Panc1 (cell line): ENCODE measurements around the gene ZNF444. TPM values are rescaled to one million over a fixed set of nuclear protein-coding genes. Genes with fewer than 3 reads are reported as not detected.

Experiments
- ATAC-seq: fragments of 200-7000 bp; cut with Tn5 transposase; 2 replicates; pipeline ENCODE4 v1.9.1; 2020; ENCODE audit warnings: mild to moderate bottlenecking, moderate library complexity
- BruUV-seq: library from RNA; stranded (reverse); fragments of 400-500 nt; replicated peaks from 2 replicates; lab custom pipeline; 2021; lab: Mats Ljungman, UMichigan
- CTCF ChIA-PET: fragments of 300-600 bp; sonication (Branson Sonifier 250); formaldehyde crosslinking; loops from one replicate; lab custom pipeline; 2022; ENCODE audit warnings: antibody characterized with exemption; lab: Charles Lee
- POLR2A ChIA-PET: fragments of 300-600 bp; sonication (Branson Sonifier 250); formaldehyde crosslinking; loops from one replicate; lab custom pipeline; 2022; ENCODE audit warnings: antibody characterized with exemption; lab: Charles Lee
- DNase-seq: peaks from one replicate; pipeline ENCODE4 v3.0.0-alpha.2; 2010; ENCODE audit warnings: low read depth, low spot score
- H3K27ac ChIP-seq: 2 replicates; pipeline ENCODE4 v1.5.1; 2011; ENCODE audit warnings: mild to moderate bottlenecking, low read length, inconsistent platforms
- H3K27me3 ChIP-seq: fragments of 200-500 bp; sonication (Bioruptor generic); 2 replicates; pipeline ENCODE4 v1.6.0; 2014; ENCODE audit warnings: low read length, inconsistent platforms; ENCODE audit not compliant: control insufficient read depth, insufficient read depth
- H3K36me3 ChIP-seq: fragments of 200-500 bp; sonication (Bioruptor generic); 2 replicates; pipeline ENCODE4 v1.5.1; 2014; ENCODE audit warnings: inconsistent platforms, mild to moderate bottlenecking, low read length, moderate library complexity; ENCODE audit not compliant: control insufficient read depth, insufficient read depth
- H3K4me1 ChIP-seq: 2 replicates; pipeline ENCODE4 v1.5.1; 2011; ENCODE audit warnings: inconsistent platforms, mild to moderate bottlenecking, low read length, moderate library complexity; ENCODE audit not compliant: control insufficient read depth, insufficient read depth
- H3K4me3 ChIP-seq, 2 experiments: 2 replicates each; pipeline ENCODE4 v1.5.1; 2011 to 2012; ENCODE audit warnings: low read depth in 2 of 2, low read length in 2 of 2, mild to moderate bottlenecking in 2 of 2, inconsistent platforms in 1 of 2, moderate library complexity in 1 of 2
- H3K9me3 ChIP-seq: fragments of 200-500 bp; sonication (Bioruptor generic); 2 replicates; pipeline ENCODE4 v1.5.1; 2014; ENCODE audit warnings: low read depth, mild to moderate bottlenecking, inconsistent platforms, low read length, moderate library complexity; ENCODE audit not compliant: control insufficient read depth, insufficient read depth
- POLR2AphosphoS5 ChIP-seq: IDR thresholded peaks from 2 replicates; pipeline ENCODE4 v1.6.1; 2012; ENCODE audit warnings: mild to moderate bottlenecking, low read depth, low read length, moderate library complexity
- SIN3A ChIP-seq: IDR thresholded peaks from 2 replicates; pipeline ENCODE4 v1.6.1; 2012; ENCODE audit warnings: low read depth, mild to moderate bottlenecking, low read length, moderate library complexity, borderline replicate concordance; ENCODE audit not compliant: insufficient read depth
- TCF7L2 ChIP-seq: IDR thresholded peaks from 2 replicates; pipeline ENCODE4 v1.6.1; 2011; ENCODE audit warnings: mild to moderate bottlenecking, low read depth, low read length, inconsistent platforms
- in situ Hi-C: cut with HindIII; loops from 2 replicates; pipeline ENCODE4 v1.10.0; 2016; ENCODE audit warnings: low sequenced_read_pairs, low pct_unique_long_range_greater_than_20kb
- intact Hi-C: fragments of 100-400 bp; cut with micrococcal nuclease; formaldehyde crosslinking; loops from one replicate; pipeline ENCODE4 v1.10.0; 2022; ENCODE audit not compliant: unreplicated experiment
- total RNA-seq: library from RNA; stranded (reverse); gene quantifications from one replicate; pipeline ENCODE4 v1.2.1, GENCODE V29; 2021; ENCODE audit not compliant: unreplicated experiment
- TF ChIP-seq, protein P1 (sequence below): fragments of 450-650 bp; IDR thresholded peaks from 2 replicates; pipeline ENCODE4 v1.5.1; 2017; ENCODE audit warnings: mild to moderate bottlenecking
- TF ChIP-seq, protein P2 (sequence below), 2 experiments: IDR thresholded peaks; 2 replicates each; pipeline ENCODE4 v1.6.1; 2011 to 2012; ENCODE audit warnings: low read depth in 2 of 2, control low read depth in 1 of 2, low read length in 1 of 2, mild to moderate bottlenecking in 1 of 2, moderate library complexity in 1 of 2; ENCODE audit not compliant: insufficient read depth in 1 of 2

ZNF444 gene
- total RNA-seq, 1 experiment from 2014 or later: 81.5 TPM

DNA sequence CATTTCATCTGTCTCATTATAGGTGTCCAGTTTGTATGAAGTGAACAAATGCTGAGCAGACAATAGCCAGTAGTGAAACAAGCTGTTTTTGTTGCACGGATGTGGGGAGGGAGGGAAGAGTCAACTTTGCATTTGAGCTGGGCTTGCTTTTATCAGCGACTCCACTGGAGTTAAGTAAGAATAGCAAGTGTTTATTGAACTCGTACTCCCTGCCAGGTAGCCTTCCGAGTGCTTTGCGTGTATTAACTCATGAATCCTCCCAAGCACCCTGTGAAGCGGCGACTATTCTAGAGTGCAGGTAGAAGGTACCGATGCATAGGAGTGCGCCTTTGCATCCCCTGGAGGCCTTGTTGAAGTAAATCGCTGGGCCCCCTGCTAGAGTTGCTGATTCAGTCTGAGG, 4.7 kb upstream of the ZNF444 start:
- ChIA-PET CTCF (no interaction called here), POLR2A (no interaction called here)
- peaks cover 9% of the 10 kb centered on the region for H3K4me1 ChIP-seq
- no peak for ATAC-seq
- intact Hi-C loops: no loop called here
- in situ Hi-C loops: no loop called here
- H3K4me3 ChIP-seq: no peak overlapping the region
- no peaks in the 10 kb centered on the region for H3K27me3 ChIP-seq
- no peaks in the 10 kb centered on the region for H3K36me3 ChIP-seq
- TF ChIP-seq, protein P1, sequence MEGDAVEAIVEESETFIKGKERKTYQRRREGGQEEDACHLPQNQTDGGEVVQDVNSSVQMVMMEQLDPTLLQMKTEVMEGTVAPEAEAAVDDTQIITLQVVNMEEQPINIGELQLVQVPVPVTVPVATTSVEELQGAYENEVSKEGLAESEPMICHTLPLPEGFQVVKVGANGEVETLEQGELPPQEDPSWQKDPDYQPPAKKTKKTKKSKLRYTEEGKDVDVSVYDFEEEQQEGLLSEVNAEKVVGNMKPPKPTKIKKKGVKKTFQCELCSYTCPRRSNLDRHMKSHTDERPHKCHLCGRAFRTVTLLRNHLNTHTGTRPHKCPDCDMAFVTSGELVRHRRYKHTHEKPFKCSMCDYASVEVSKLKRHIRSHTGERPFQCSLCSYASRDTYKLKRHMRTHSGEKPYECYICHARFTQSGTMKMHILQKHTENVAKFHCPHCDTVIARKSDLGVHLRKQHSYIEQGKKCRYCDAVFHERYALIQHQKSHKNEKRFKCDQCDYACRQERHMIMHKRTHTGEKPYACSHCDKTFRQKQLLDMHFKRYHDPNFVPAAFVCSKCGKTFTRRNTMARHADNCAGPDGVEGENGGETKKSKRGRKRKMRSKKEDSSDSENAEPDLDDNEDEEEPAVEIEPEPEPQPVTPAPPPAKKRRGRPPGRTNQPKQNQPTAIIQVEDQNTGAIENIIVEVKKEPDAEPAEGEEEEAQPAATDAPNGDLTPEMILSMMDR: no peak
- TF ChIP-seq POLR2AphosphoS5 (no peak), SIN3A (no peak), TCF7L2 (no peak)
- TF ChIP-seq, protein P2, sequence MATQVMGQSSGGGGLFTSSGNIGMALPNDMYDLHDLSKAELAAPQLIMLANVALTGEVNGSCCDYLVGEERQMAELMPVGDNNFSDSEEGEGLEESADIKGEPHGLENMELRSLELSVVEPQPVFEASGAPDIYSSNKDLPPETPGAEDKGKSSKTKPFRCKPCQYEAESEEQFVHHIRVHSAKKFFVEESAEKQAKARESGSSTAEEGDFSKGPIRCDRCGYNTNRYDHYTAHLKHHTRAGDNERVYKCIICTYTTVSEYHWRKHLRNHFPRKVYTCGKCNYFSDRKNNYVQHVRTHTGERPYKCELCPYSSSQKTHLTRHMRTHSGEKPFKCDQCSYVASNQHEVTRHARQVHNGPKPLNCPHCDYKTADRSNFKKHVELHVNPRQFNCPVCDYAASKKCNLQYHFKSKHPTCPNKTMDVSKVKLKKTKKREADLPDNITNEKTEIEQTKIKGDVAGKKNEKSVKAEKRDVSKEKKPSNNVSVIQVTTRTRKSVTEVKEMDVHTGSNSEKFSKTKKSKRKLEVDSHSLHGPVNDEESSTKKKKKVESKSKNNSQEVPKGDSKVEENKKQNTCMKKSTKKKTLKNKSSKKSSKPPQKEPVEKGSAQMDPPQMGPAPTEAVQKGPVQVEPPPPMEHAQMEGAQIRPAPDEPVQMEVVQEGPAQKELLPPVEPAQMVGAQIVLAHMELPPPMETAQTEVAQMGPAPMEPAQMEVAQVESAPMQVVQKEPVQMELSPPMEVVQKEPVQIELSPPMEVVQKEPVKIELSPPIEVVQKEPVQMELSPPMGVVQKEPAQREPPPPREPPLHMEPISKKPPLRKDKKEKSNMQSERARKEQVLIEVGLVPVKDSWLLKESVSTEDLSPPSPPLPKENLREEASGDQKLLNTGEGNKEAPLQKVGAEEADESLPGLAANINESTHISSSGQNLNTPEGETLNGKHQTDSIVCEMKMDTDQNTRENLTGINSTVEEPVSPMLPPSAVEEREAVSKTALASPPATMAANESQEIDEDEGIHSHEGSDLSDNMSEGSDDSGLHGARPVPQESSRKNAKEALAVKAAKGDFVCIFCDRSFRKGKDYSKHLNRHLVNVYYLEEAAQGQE (IDR thresholded peaks at IDR 0.05; ENCODE audit: insufficient read depth in 1 of 2, low read depth in 2 of 2, low read length in 1 of 2): no peak
- H3K9me3 ChIP-seq: no peaks in the 10 kb centered on the region
- no TSS peak for BruUV-seq
- H3K27ac ChIP-seq: no peak overlapping the region
- no peak for DNase-seq

DNA sequence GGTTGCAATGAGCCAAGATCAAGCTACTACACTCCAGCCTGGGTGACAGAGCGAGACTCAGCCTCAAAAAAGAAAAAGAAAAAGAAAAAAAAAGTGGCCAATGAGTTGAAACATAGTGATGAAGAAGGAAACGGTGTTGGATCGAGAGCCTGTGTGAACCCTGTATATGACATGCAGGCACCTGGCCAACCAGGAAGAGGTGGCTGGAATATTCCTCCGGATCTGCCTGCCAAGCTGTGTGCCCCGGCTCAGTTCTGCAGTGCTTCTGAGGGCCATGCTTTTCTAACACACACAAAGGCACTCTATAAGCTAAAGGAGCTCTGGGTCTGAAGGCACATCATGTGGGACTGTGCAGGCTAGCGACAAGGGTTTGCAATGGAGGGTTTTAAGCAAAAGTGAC, 3.7 kb upstream of the ZNF444 start:
- no TSS peak for BruUV-seq
- H3K4me1 ChIP-seq: peaks cover 14% of the 10 kb centered on the region
- ATAC-seq (no peak), DNase-seq (no peak)
- intact Hi-C loops (no loop called here), in situ Hi-C loops (no loop called here)
- ChIA-PET CTCF (no interaction called here), POLR2A (no interaction called here)
- no peaks in the 10 kb centered on the region for H3K36me3 ChIP-seq
- H3K27ac ChIP-seq: no peak overlapping the region
- H3K27me3 ChIP-seq: no peaks in the 10 kb centered on the region
- H3K4me3 ChIP-seq: no peak overlapping the region
- H3K9me3 ChIP-seq: no peaks in the 10 kb centered on the region
- TF ChIP-seq TCF7L2: no peak

GRCh38 chr19:56138069-56138468, 3.0 kb upstream of the ZNF444 start:
- Histone ChIP-seq H3K4me3 (no peak overlapping the region), H3K4me1 (peaks cover 21% of the 10 kb centered on the region), H3K36me3 (no peaks in the 10 kb centered on the region), H3K9me3 (no peaks in the 10 kb centered on the region), H3K27me3 (no peaks in the 10 kb centered on the region), H3K27ac (no peak overlapping the region)
- ChIA-PET POLR2A (interaction anchor here (0.6 kb wide), 2 partner anchors 116 to 484 kb away, joined by 7 read pairs; no protein-coding TSS in a partner anchor), CTCF (interaction anchor here (0.8 kb wide), 1 partner anchor 34 kb away, joined by 3 read pairs; no protein-coding TSS in a partner anchor)
- no peak for ATAC-seq
- in situ Hi-C loops: no loop called here
- no peak for DNase-seq
- TF ChIP-seq TCF7L2 (no peak), SIN3A (no peak), POLR2AphosphoS5 (no peak)
- TF ChIP-seq, protein P2 (IDR thresholded peaks at IDR 0.05; ENCODE audit: insufficient read depth in 1 of 2, low read depth in 2 of 2, low read length in 1 of 2): no peak
- TF ChIP-seq, protein P1: no peak
- intact Hi-C loops: no loop called here
- no TSS peak for BruUV-seq
